HS-5 (cell line): ENCODE measurements around the gene STX1A.
A peak's percentile ranks its signal among the peaks of the same experiment; 100 is the strongest.
"Not testable (repeated sequence)": the region's sequence is repeated elsewhere in the genome, so short reads cannot be mapped to it uniquely, and the experiment has no call there.

ENCODE experiments used
- DNase-seq: peaks from one replicate; pipeline ENCODE4 v3.0.0-alpha.2; 2012; ENCODE audit warnings: low read depth

The STX1A gene

GRCh38 chr7:73683056-73683787 lies 36.2 kb downstream of the STX1A start, which contains the start of the genes BUD23 and DNAJC30:
Gene BUD23, plus strand, starts transcription at chr7:73683597. Its CDS starts 29 bp downstream, at chr7:73683626.
Gene DNAJC30, minus strand, starts transcription at chr7:73683453. Its CDS starts 30 bp downstream, at chr7:73683423.
- peak; percentile 83 for DNase-seq

DNA sequence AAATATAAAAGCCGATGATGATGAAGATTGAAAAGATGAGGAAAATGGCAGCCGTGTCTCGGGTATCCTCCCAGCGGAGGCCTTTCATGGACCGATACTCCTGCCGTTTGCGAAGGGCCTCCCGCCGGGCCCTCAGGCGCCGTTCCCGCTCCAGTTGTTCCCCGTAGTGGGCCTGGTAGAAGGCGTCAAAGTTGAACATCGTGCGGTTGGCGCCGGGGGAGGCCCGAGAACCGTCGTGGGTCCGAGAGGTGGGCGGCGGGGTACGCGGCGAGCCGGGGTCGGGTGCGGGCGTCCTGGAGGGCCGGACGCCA lies 36.8 kb downstream of the STX1A start:
- no peak for DNase-seq

GRCh38 chr7:73681031-73681430 lies 38.4 kb downstream of the STX1A start:
- DNase-seq: no peak

DNA sequence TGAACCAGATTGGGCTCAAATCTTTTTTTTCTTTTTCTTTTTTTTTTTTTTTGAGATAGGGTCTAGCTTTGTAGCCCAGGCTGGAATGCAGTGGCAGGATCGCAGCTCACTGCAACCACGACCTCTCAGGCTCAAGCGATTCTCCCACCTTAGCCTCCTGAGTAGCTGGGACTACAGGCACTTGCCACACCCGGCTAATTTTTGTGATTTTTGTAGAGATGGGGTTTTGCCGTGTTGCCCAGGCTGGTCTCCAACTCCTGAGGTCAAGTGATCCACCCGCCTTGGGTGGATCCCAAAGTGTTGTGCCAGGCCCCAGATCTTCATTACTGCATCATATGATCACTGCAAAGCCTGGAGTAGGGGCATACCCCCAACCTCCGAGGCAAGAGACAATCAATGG lies 39.0 kb downstream of the STX1A start:
- DNase-seq: no peak

DNA sequence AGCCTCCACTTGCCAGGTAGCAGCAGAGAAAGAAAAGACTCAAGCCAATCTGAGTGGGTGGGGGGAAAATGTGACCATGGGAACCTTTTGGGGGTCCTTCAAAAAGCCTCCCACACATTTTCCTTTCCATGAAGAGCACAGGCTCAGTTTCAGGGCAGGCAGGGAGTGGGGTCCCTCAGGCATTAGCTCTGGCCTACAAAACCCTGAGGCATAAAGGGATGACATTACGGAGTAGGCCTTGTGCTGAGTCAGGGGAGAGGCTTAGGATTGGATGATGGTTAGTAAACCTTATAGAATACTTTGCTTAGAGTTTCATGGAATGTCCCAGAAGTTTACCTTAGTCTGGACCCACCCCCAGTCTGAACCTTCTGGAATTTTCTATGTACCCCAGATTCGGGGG lies 39.8 kb downstream of the STX1A start:
- no peak for DNase-seq

DNA sequence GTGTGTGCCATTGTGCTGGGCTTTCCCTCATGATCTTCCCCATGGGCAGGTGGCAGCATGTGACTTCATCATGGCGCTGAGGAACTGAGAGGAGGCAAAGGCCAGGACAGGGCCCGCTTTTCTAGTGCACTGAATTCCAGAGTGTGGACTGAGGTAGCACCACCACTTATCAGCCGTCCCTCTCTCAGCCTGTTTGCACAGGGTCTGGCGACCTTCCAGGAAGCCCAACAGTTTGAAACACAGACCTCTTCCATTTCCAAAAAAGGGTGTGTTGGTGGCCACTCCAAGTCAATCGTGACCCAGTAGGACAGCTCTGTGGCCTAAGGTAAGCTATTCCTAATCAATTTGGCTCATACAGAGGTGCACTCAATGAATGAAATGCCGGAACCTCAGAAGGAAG lies 40.6 kb downstream of the STX1A start:
- DNase-seq: no peak

- not testable (repeated sequence) for DNase-seq
Measured at GRCh38 chr7:73676062-73676461, 43.4 kb downstream of the STX1A start.

- no peak for DNase-seq
Measured at GRCh38 chr7:73674468-73675124, 44.9 kb downstream of the STX1A start.

- no peak for DNase-seq
Measured at GRCh38 chr7:73671857-73672445, 47.5 kb downstream of the STX1A start.

GRCh38 chr7:73671322-73671661 lies 48.2 kb downstream of the STX1A start:
- no peak for DNase-seq

DNA sequence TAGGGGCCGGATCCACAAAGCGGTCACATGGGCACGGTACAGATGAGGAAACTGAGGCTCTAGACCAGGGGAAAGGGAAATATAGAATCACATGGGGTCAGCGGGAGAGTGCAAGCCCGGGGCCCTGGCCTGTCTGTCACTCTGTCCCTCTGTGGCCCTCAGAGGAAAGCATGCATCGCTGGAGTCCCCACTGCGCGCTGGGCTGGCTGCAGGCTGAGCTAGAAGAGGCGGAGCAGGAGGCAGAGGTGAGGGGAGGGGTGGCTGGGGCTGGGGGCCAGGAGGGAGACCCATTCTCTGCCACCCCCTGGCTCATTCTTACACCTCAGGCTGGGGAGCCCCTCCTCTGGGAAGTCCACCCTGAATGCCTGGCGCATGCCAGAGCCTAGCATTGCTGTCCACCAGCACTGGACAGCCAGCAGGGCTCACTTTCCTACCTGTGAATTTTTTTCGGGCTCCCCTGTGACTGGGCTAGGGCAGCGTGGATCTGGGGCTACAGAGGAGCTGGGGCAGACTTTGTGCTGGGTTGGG lies 49.5 kb downstream of the STX1A start:
- DNase-seq: no peak

DNA sequence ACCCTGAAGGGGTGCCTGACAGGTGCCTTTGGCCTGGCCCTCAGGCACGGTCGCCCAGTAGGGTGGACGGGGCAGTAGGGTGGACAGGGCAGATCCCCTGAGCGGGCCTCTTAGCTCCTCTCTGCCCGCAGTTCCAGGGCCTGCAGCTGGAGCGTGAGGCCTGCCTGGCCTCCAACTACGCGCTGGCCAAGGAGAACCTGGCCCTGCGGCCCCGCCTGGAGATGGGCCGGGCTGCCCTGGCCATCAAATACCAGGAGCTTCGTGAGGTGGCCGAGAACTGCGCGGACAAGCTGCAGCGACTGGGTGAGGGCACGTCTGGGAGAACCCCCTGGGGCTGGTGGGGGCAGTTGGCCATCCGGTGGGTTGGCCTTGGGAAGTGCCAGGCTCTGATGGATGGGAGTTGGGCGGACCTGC lies 50.2 kb downstream of the STX1A start:
- DNase-seq: no peak

DNA sequence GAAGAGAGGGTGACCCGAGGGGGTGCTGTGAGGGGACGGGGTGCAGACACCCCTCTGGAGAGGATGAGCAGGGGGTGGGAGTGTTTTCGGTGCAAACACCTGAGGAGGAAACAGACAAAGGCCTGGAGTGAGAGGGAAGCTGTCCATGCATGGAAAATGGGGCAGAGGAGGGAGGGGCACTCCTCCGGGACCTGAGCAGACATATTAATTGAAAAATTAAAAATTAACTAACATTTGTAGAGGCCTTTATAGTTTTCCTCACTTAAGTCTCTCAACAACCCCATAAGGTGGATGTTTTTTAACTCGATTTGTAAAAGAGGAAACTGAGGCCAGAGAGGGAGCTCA lies 50.6 kb downstream of the STX1A start:
- no peak for DNase-seq

GRCh38 chr7:73668103-73668885 lies 51.2 kb downstream of the STX1A start:
- DNase-seq: no peak

DNA sequence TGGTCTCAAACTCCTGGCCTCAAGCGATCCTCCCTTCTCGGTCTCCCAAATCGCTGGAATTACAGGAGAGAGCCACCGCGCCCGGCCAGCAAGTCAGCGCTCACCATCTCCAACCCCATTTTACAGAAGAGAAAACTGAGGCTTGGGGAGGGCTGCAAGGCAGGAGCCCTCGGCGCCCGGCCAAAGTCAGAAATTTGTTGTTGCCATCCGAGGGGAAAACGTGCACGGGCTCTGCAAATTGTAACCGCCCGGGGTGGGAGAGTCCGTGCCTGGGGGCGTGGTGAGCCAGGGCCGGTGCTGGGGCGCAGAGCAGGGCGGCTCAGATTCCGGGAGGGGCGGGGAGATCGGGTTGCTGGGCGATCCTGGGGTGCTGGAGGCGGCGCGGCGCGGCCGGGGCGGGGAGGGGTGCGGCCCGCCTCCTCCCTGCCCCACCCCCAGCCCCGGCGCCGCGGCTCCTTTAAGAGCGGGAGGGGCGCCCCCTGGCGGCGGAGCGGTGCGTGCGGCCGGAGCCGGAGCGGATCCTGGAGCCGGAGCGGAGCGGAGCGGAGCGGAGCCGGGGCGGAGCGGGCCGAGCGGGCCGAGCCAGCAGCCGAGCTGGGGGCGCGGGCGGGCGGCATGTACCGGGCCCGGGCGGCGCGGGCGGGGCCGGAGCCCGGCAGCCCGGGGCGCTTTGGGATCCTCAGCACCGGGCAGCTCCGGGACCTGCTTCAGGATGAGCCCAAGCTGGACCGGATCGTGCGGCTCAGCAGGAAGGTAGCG lies 51.9 kb downstream of the STX1A start, which contains the start of gene VPS37D:
TSS of gene VPS37D (plus strand) at position 488 of the 759 bp plus-strand sequence. CDS start at position 616, 128 bp downstream.
- DNase-seq: peak; percentile 51

GRCh38 chr7:73663033-73663432 lies 56.4 kb downstream of the STX1A start:
- no peak for DNase-seq

GRCh38 chr7:73660594-73660993 lies 58.9 kb downstream of the STX1A start:
- not testable (repeated sequence) for DNase-seq

GRCh38 chr7:73659983-73660382 lies 59.5 kb downstream of the STX1A start:
- DNase-seq: no peak

DNA sequence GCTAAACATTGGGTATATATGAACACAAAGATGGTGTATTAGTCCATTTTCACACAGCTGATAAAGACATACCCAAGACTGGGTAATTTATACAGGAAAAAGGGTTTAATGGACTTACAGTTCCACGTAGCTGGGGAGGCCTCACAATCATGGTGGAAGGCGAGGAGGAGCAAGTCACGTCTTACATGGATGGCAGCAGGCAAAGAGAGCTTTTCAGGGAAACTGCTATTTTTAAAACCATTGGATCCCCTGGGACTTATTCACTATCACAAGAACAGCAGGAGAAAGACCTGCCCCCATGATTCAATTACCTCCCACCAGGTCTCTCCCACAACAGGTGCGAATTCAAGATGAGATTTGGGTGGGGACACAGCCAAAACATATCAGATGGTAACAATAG lies 64.2 kb downstream of the STX1A start:
- not testable (repeated sequence) for DNase-seq

- DNase-seq: no peak
Measured at GRCh38 chr7:73652541-73652949, 66.9 kb downstream of the STX1A start.

DNA sequence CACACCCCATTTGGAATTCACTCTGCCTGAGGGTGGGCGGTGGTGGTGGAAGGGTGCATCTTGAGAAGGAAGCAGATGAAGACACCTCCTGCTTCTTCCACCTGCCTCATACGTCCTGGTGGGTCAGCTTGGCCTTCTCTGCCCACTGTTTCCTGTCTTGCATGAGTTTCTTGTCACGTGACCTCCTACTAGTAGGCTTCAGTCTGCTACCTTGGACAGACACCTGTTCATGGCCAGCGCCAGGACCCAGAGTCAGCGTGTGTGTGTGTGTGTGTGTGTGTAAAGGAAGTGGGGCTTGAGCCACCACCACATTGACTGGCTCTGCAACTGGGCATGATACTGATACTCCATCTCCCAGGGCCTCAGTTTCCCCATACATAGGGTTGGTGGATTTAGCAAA lies 68.9 kb downstream of the STX1A start:
- no peak for DNase-seq

GRCh38 chr7:73649576-73649975 lies 69.9 kb downstream of the STX1A start:
- DNase-seq: no peak
